22Rv1 (cell line): ENCODE results near the gene ZNF568.

ENCODE experiments used
- ZFX ChIP-seq: fragments of 450-650 bp; IDR thresholded peaks from 2 replicates; pipeline ENCODE4 v1.6.1; 2017; ENCODE audit warnings: antibody characterized with exemption, borderline replicate concordance
- TF ChIP-seq, protein P1 (sequence below): fragments of 450-650 bp; IDR thresholded peaks from 2 replicates; pipeline ENCODE4 v1.5.1; 2017; ENCODE audit warnings: mild to moderate bottlenecking

DNA sequence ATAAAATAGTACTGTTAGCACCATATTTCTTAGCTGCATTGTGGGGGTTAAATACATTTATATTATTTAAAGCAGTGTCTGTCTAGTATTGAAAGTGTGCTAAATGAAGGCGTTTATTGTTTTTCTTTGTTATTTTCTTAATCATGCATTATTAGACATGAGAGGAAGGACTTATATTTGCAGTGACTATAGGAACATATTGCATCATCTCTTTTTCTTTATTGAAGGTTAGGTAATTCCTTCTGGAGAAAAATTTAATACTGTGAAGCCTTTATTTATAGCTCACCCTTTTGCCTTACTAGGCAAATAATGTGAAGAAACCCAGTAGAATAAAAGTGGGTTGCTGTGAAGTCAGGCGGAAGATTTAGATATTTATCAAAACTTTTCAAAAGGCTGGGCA lies 83.2 kb downstream of the ZNF568 start:
- TF ChIP-seq, protein P1, sequence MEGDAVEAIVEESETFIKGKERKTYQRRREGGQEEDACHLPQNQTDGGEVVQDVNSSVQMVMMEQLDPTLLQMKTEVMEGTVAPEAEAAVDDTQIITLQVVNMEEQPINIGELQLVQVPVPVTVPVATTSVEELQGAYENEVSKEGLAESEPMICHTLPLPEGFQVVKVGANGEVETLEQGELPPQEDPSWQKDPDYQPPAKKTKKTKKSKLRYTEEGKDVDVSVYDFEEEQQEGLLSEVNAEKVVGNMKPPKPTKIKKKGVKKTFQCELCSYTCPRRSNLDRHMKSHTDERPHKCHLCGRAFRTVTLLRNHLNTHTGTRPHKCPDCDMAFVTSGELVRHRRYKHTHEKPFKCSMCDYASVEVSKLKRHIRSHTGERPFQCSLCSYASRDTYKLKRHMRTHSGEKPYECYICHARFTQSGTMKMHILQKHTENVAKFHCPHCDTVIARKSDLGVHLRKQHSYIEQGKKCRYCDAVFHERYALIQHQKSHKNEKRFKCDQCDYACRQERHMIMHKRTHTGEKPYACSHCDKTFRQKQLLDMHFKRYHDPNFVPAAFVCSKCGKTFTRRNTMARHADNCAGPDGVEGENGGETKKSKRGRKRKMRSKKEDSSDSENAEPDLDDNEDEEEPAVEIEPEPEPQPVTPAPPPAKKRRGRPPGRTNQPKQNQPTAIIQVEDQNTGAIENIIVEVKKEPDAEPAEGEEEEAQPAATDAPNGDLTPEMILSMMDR: no peak
- no peak for TF ChIP-seq ZFX
